H9 (cell line): ENCODE measurements around the gene GSG1L. TPM values are rescaled to one million over a fixed set of nuclear protein-coding genes. Genes with fewer than 3 reads are reported as not detected.

Experiments
- DNase-seq: peaks from one replicate; pipeline ENCODE4 v3.0.0-alpha.2; 2017
- H2AFZ ChIP-seq: one replicate; pipeline ENCODE4 v1.6.1; 2013; ENCODE audit warnings: mild to moderate bottlenecking, low read length, control low read depth, moderate library complexity
- H2AK5ac ChIP-seq: 2 replicates; pipeline ENCODE4 v1.6.1; 2013; ENCODE audit warnings: low read length, control low read depth, mixed read lengths; ENCODE audit not compliant: insufficient read length
- H2BK120ac ChIP-seq: one replicate; pipeline ENCODE4 v1.6.1; 2013; ENCODE audit warnings: low read depth, mild to moderate bottlenecking, low read length, control low read depth, inconsistent platforms; ENCODE audit not compliant: poor library complexity, severe bottlenecking
- H2BK12ac ChIP-seq: 2 replicates; pipeline ENCODE4 v1.6.1; 2013; ENCODE audit warnings: low read length, control low read depth, mixed read lengths, low read depth; ENCODE audit not compliant: insufficient read length
- H2BK15ac ChIP-seq: 2 replicates; pipeline ENCODE4 v1.6.1; 2013; ENCODE audit warnings: low read depth, low read length, control low read depth
- H2BK20ac ChIP-seq: one replicate; pipeline ENCODE4 v1.6.1; 2013; ENCODE audit warnings: low read depth, mild to moderate bottlenecking, low read length, control low read depth, inconsistent platforms; ENCODE audit not compliant: poor library complexity, severe bottlenecking
- H2BK5ac ChIP-seq: 2 replicates; pipeline ENCODE4 v1.6.1; 2013; ENCODE audit warnings: low read length, control low read depth, mixed read lengths; ENCODE audit not compliant: insufficient read length
- H3K14ac ChIP-seq: 2 replicates; pipeline ENCODE4 v1.6.1; 2013; ENCODE audit warnings: low read length, control low read depth; ENCODE audit not compliant: insufficient read depth
- H3K18ac ChIP-seq: 2 replicates; pipeline ENCODE4 v1.6.1; 2013; ENCODE audit warnings: low read depth, mild to moderate bottlenecking, mixed read lengths, low read length, control low read depth; ENCODE audit not compliant: insufficient read length
- H3K23ac ChIP-seq: 2 replicates; pipeline ENCODE4 v1.6.1; 2013; ENCODE audit warnings: low read length, control low read depth, mixed read lengths, low read depth; ENCODE audit not compliant: insufficient read length
- H3K23me2 ChIP-seq: 2 replicates; pipeline ENCODE4 v1.6.1; 2013; ENCODE audit warnings: low read depth, mild to moderate bottlenecking, mixed read lengths, low read length, control low read depth; ENCODE audit not compliant: insufficient read length, poor library complexity, severe bottlenecking
- H3K27ac ChIP-seq: 2 replicates; pipeline ENCODE4 v1.5.1; 2013; ENCODE audit warnings: low read length, control low read depth, mixed read lengths, low read depth; ENCODE audit not compliant: insufficient read length
- H3K27me3 ChIP-seq: 2 replicates; pipeline ENCODE4 v1.6.1; 2013; ENCODE audit warnings: low read length, control low read depth, inconsistent platforms; ENCODE audit not compliant: insufficient read depth
- H3K4ac ChIP-seq: 2 replicates; pipeline ENCODE4 v1.6.1; 2013; ENCODE audit warnings: low read depth, mild to moderate bottlenecking, control low read depth, inconsistent platforms, low read length, moderate library complexity
- H3K4me1 ChIP-seq: 2 replicates; pipeline ENCODE4 v1.6.1; 2013; ENCODE audit warnings: low read length, control low read depth, inconsistent platforms; ENCODE audit not compliant: insufficient read depth
- H3K4me2 ChIP-seq: 2 replicates; pipeline ENCODE4 v1.6.1; 2013; ENCODE audit warnings: low read length, control low read depth, mixed read lengths; ENCODE audit not compliant: insufficient read length, insufficient read depth
- H3K56ac ChIP-seq: 2 replicates; pipeline ENCODE4 v1.6.1; 2013; ENCODE audit warnings: low read depth, mild to moderate bottlenecking, mixed read lengths, low read length, control low read depth; ENCODE audit not compliant: insufficient read length
- H3K79me1 ChIP-seq: 2 replicates; pipeline ENCODE4 v1.6.1; 2013; ENCODE audit warnings: low read depth, mild to moderate bottlenecking, moderate library complexity, low read length, control low read depth, inconsistent platforms; ENCODE audit not compliant: insufficient read depth, poor library complexity, severe bottlenecking
- H3K79me2 ChIP-seq: 2 replicates; pipeline ENCODE4 v1.6.1; 2013; ENCODE audit warnings: low read length, control low read depth, inconsistent platforms; ENCODE audit not compliant: insufficient read depth
- H3K9ac ChIP-seq: 2 replicates; pipeline ENCODE4 v1.6.1; 2013; ENCODE audit warnings: low read length, control low read depth, mixed read lengths; ENCODE audit not compliant: insufficient read length; ENCODE audit errors: extremely low read depth
- H3K9me3 ChIP-seq: one replicate; pipeline ENCODE4 v1.6.1; 2013; ENCODE audit warnings: low read depth, low read length, inconsistent platforms; ENCODE audit not compliant: control insufficient read depth
- H3T11ph ChIP-seq: one replicate; pipeline ENCODE4 v1.6.1; 2013; ENCODE audit warnings: mild to moderate bottlenecking, low read length, control low read depth, inconsistent platforms
- H4K20me1 ChIP-seq: one replicate; pipeline ENCODE4 v1.6.1; 2013; ENCODE audit not compliant: control insufficient read depth, insufficient read length, insufficient read depth
- H4K5ac ChIP-seq: 2 replicates; pipeline ENCODE4 v1.6.1; 2013; ENCODE audit warnings: low read depth, mild to moderate bottlenecking, mixed read lengths, low read length, control low read depth; ENCODE audit not compliant: insufficient read length
- H4K8ac ChIP-seq: replicated peaks from 2 replicates; pipeline ENCODE4 v1.6.1; 2013; ENCODE audit warnings: low read length, control low read depth, mixed read lengths, low read depth; ENCODE audit not compliant: insufficient read length
- H4K91ac ChIP-seq: 2 replicates; pipeline ENCODE4 v1.6.1; 2013; ENCODE audit warnings: low read depth, mild to moderate bottlenecking, moderate library complexity, mixed read lengths, low read length, control low read depth; ENCODE audit not compliant: insufficient read length
- H3K27ac Mint-ChIP-seq, 3 experiments: 2 replicates in 2 of 3; 3 replicates in 1 of 3; pipeline ENCODE4 v1.8.0; 2020 to 2021; ENCODE audit warnings: mixed read lengths in 3 of 3, mild to moderate bottlenecking in 1 of 3, moderate library complexity in 1 of 3
- H3K27me3 Mint-ChIP-seq: 2 replicates; pipeline ENCODE4 v1.8.0; 2021; ENCODE audit warnings: low read depth, mild to moderate bottlenecking, moderate library complexity, mixed read lengths
- H3K36me3 Mint-ChIP-seq, 3 experiments: 2 replicates in 2 of 3; 3 replicates in 1 of 3; pipeline ENCODE4 v1.8.0; 2020 to 2021; ENCODE audit warnings: low read depth in 3 of 3, mixed read lengths in 3 of 3; ENCODE audit not compliant: insufficient read depth in 1 of 3
- H3K4me1 Mint-ChIP-seq, 2 experiments: 2 replicates each; pipeline ENCODE4 v1.8.0; 2020; ENCODE audit warnings: mixed read lengths in 2 of 2
- H3K4me3 Mint-ChIP-seq, 2 experiments: 2 replicates in 1 of 2; 3 replicates in 1 of 2; pipeline ENCODE4 v1.8.0; 2020 to 2021; ENCODE audit warnings: mild to moderate bottlenecking in 2 of 2, mixed read lengths in 2 of 2, moderate library complexity in 1 of 2
- H3K9me3 Mint-ChIP-seq, 2 experiments: 2 replicates in 1 of 2; 3 replicates in 1 of 2; pipeline ENCODE4 v1.8.0; 2020; ENCODE audit warnings: mild to moderate bottlenecking in 2 of 2, mixed read lengths in 2 of 2, moderate library complexity in 1 of 2
- WGBS: extraction: QIAGEN DNeasy Blood & Tissue Kit; methylation state at CpG from one replicate; pipeline ENCODE4 v1.1.7; 2013; ENCODE audit warnings: missing lambda C conversion rate, low lambda C conversion rate, mixed read lengths; ENCODE audit not compliant: insufficient read length; ENCODE audit errors: extremely low coverage; 5-methylcytosine and 5-hydroxymethylcytosine counted together
- total RNA-seq: library from RNA; stranded (reverse); gene quantifications from 2 replicates; pipeline ENCODE4 v1.2.1, GENCODE V29; 2021
- TF ChIP-seq, protein P1 (sequence below): fragments of 200-600 bp; sonication (generic); conservative IDR thresholded peaks from 3 replicates; pipeline ENCODE4 v1.8.0; 2021; ENCODE audit warnings: antibody characterized with exemption, mild to moderate bottlenecking

The GSG1L gene
- total RNA-seq, 1 experiment from 2014 or later, result 0.35 TPM

DNA sequence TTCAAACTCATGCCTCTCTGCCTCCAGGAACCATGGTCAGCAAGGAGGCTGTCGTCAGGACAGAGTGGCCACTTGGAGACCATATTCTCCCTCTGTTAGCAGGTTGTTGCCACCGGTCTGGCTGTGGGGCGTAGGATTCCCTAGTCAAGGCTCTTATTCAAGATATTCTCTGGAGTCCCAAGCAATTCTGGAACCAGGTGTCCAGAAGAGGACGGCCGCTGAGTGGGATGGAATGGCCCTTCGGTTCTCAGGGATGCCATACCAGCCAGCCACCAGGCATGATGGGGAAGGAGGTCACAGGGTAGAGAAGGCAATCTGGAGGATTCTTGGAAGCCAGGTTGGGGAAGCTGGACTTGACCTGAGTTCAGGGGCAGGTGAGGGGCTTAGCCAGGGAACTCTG is 173.5 kb downstream of the GSG1L start:
- H3K27ac Mint-ChIP-seq, result no peak overlapping the region
- H3K23ac ChIP-seq, result no peak overlapping the region
- TF ChIP-seq, protein P1, sequence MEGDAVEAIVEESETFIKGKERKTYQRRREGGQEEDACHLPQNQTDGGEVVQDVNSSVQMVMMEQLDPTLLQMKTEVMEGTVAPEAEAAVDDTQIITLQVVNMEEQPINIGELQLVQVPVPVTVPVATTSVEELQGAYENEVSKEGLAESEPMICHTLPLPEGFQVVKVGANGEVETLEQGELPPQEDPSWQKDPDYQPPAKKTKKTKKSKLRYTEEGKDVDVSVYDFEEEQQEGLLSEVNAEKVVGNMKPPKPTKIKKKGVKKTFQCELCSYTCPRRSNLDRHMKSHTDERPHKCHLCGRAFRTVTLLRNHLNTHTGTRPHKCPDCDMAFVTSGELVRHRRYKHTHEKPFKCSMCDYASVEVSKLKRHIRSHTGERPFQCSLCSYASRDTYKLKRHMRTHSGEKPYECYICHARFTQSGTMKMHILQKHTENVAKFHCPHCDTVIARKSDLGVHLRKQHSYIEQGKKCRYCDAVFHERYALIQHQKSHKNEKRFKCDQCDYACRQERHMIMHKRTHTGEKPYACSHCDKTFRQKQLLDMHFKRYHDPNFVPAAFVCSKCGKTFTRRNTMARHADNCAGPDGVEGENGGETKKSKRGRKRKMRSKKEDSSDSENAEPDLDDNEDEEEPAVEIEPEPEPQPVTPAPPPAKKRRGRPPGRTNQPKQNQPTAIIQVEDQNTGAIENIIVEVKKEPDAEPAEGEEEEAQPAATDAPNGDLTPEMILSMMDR, result no peak

More for the DNA sequence above, 173.5 kb downstream of the GSG1L start:
- no peak overlapping the region for H3K27ac ChIP-seq
- H3K4me1 ChIP-seq, result 0 out of 2 replicates have a peak, but pooled peaks cover 2% of the 10 kb centered on the region
- H2BK120ac ChIP-seq, result no peak overlapping the region
- no peak overlapping the region for H3K9ac ChIP-seq
- H2BK12ac ChIP-seq, result no peak overlapping the region
- no peaks in the 10 kb centered on the region for H3K27me3 ChIP-seq
- H3K56ac ChIP-seq, result no peak overlapping the region
- H3K9me3 ChIP-seq, result no peaks in the 10 kb centered on the region
- H3K23me2 ChIP-seq, result no peaks in the 10 kb centered on the region
- Mint-ChIP-seq H3K4me1 (peaks cover 13% of the 10 kb centered on the region in 2 experiments), H3K27me3 (peaks cover 33% of the 10 kb centered on the region), H3K36me3 (no peaks in the 10 kb centered on the region), H3K4me3 (no peak overlapping the region), H3K9me3 (no peaks in the 10 kb centered on the region)
- no peaks in the 10 kb centered on the region for H3K79me2 ChIP-seq
- H2BK15ac ChIP-seq, result no peak overlapping the region
- no peak overlapping the region for H2BK5ac ChIP-seq
- no peak overlapping the region for H3K4me2 ChIP-seq
- H3K79me1 ChIP-seq, result no peaks in the 10 kb centered on the region
- no peak overlapping the region for H4K91ac ChIP-seq
- H2AK5ac ChIP-seq, result no peak overlapping the region
- H4K20me1 ChIP-seq, result no peaks in the 10 kb centered on the region
- no peak overlapping the region for H3T11ph ChIP-seq
- no peak for DNase-seq
- WGBS, result no CpG with 5 or more reads among the region's 6 CpGs
- no peak overlapping the region for H3K4ac ChIP-seq
- no peak overlapping the region for H3K14ac ChIP-seq
- H4K8ac ChIP-seq, result no peak overlapping the region
- no peak overlapping the region for H2AFZ ChIP-seq
- no peak overlapping the region for H4K5ac ChIP-seq
- no peak overlapping the region for H2BK20ac ChIP-seq
- H3K18ac ChIP-seq, result no peak overlapping the region
